Hepatocyte (in vitro differentiated cells): Measurements from ENCODE around the gene ZNF45. TPM values are rescaled to one million over a fixed set of nuclear protein-coding genes. Genes with fewer than 3 reads are reported as not detected.
"Not testable (repeated sequence)": the region's sequence is repeated elsewhere in the genome, so short reads cannot be mapped to it uniquely, and the experiment has no call there.

Experiments used
- DNase-seq: peaks from one replicate; pipeline ENCODE4 v3.0.0-alpha.2; 2016; ENCODE audit warnings: low spot score
- H2AFZ ChIP-seq: fragments of 200-600 bp; sonication (generic); 2 replicates; pipeline ENCODE4 v1.6.0; 2016; ENCODE audit warnings: antibody characterized with exemption, mild to moderate bottlenecking
- H3K27ac ChIP-seq: fragments of 200-600 bp; sonication (generic); 2 replicates; pipeline ENCODE4 v1.5.1; 2016; ENCODE audit warnings: mild to moderate bottlenecking
- H3K27me3 ChIP-seq: fragments of 200-600 bp; sonication (generic); 2 replicates; pipeline ENCODE4 v1.6.1; 2016
- H3K36me3 ChIP-seq: fragments of 200-600 bp; sonication (generic); replicated peaks from 2 replicates; pipeline ENCODE4 v1.5.1; 2016; ENCODE audit warnings: low read depth; ENCODE audit not compliant: insufficient read depth
- H3K4me1 ChIP-seq: fragments of 200-600 bp; sonication (generic); 2 replicates; pipeline ENCODE4 v1.5.1; 2016; ENCODE audit warnings: mild to moderate bottlenecking, moderate library complexity; ENCODE audit not compliant: insufficient read depth
- H3K4me2 ChIP-seq: fragments of 200-600 bp; sonication (generic); 2 replicates; pipeline ENCODE4 v1.6.0; 2016
- H3K4me3 ChIP-seq: fragments of 200-600 bp; sonication (generic); 2 replicates; pipeline ENCODE4 v1.5.1; 2016; ENCODE audit warnings: mild to moderate bottlenecking
- H3K79me2 ChIP-seq: fragments of 200-600 bp; sonication (generic); 2 replicates; pipeline ENCODE4 v1.6.0; 2017; ENCODE audit warnings: mild to moderate bottlenecking
- H3K9me2 ChIP-seq: fragments of 200-600 bp; sonication (generic); replicated peaks from 2 replicates; pipeline ENCODE4 v1.6.0; 2017; ENCODE audit warnings: mild to moderate bottlenecking; ENCODE audit not compliant: insufficient read depth
- H3K9me3 ChIP-seq: fragments of 200-600 bp; sonication (generic); 2 replicates; pipeline ENCODE4 v1.5.1; 2016; ENCODE audit warnings: low read depth, mild to moderate bottlenecking
- H4K20me1 ChIP-seq: fragments of 200-600 bp; sonication (generic); 2 replicates; pipeline ENCODE4 v1.6.0; 2016; ENCODE audit warnings: mild to moderate bottlenecking; ENCODE audit not compliant: insufficient read depth, poor library complexity, severe bottlenecking
- EZH2 ChIP-seq: fragments of 200-600 bp; sonication (generic); IDR thresholded peaks from 2 replicates; pipeline ENCODE4 v1.6.1; 2016; ENCODE audit warnings: antibody characterized with exemption, mild to moderate bottlenecking, borderline replicate concordance
- EZH2phosphoT487 ChIP-seq: fragments of 200-600 bp; sonication (generic); IDR thresholded peaks from one replicate; pipeline ENCODE4 v1.6.1; 2018; ENCODE audit warnings: antibody characterized with exemption, mild to moderate bottlenecking, low read depth, moderate library complexity; ENCODE audit not compliant: unreplicated experiment, severe bottlenecking
- WGBS: methylation state at CpG from one replicate; pipeline ENCODE4 v1.1.6; 2016; ENCODE audit warnings: low lambda C conversion rate; ENCODE audit errors: missing lambda C conversion rate; 5-methylcytosine and 5-hydroxymethylcytosine counted together
- polyA plus RNA-seq: library from polyadenylated mRNA; unstranded; fragments of >200 nt; fragmentation: Nextera tagmentation; extraction: Ambion mirVana; gene quantifications from 2 replicates; pipeline ENCODE4 v1.2.1, GENCODE V29; 2016
- total RNA-seq: library from RNA; depleted of rRNA; stranded (reverse); fragments of >200 nt; gene quantifications from 2 replicates; pipeline ENCODE4 v1.2.3, GENCODE V29; 2014
- TF ChIP-seq, protein P1 (sequence below): fragments of 200-600 bp; sonication (generic); IDR thresholded peaks from 2 replicates; pipeline ENCODE4 v1.5.1; 2016; ENCODE audit warnings: antibody characterized with exemption, mild to moderate bottlenecking; ENCODE audit not compliant: poor library complexity

ZNF45 gene
- total and polyA plus RNA-seq, 2 experiments from 2014 or later: 6.3 to 10.3 TPM

- no peak overlapping the region for H3K4me3 ChIP-seq
- H3K36me3 ChIP-seq: no peaks in the 10 kb centered on the region
- peaks cover 22% of the 10 kb centered on the region for H3K9me3 ChIP-seq
- no peak overlapping the region for H2AFZ ChIP-seq
- no peaks in the 10 kb centered on the region for H3K27me3 ChIP-seq
- no peak overlapping the region for H3K4me2 ChIP-seq
- no peaks in the 10 kb centered on the region for H3K4me1 ChIP-seq
- DNase-seq: peak; percentile 9
- 87% methylated on average over 3 of the region's 3 CpGs for WGBS
- TF ChIP-seq EZH2 (no peak), EZH2phosphoT487 (no peak)
- TF ChIP-seq, protein P1, sequence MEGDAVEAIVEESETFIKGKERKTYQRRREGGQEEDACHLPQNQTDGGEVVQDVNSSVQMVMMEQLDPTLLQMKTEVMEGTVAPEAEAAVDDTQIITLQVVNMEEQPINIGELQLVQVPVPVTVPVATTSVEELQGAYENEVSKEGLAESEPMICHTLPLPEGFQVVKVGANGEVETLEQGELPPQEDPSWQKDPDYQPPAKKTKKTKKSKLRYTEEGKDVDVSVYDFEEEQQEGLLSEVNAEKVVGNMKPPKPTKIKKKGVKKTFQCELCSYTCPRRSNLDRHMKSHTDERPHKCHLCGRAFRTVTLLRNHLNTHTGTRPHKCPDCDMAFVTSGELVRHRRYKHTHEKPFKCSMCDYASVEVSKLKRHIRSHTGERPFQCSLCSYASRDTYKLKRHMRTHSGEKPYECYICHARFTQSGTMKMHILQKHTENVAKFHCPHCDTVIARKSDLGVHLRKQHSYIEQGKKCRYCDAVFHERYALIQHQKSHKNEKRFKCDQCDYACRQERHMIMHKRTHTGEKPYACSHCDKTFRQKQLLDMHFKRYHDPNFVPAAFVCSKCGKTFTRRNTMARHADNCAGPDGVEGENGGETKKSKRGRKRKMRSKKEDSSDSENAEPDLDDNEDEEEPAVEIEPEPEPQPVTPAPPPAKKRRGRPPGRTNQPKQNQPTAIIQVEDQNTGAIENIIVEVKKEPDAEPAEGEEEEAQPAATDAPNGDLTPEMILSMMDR: no peak
- no peak overlapping the region for H3K27ac ChIP-seq
- H3K9me2 ChIP-seq: no peaks in the 10 kb centered on the region
- H4K20me1 ChIP-seq: no peaks in the 10 kb centered on the region
- H3K79me2 ChIP-seq: peaks cover 2% of the 10 kb centered on the region
Measured at GRCh38 chr19:43957891-43958290, 22.8 kb upstream of the ZNF45 start.

DNA sequence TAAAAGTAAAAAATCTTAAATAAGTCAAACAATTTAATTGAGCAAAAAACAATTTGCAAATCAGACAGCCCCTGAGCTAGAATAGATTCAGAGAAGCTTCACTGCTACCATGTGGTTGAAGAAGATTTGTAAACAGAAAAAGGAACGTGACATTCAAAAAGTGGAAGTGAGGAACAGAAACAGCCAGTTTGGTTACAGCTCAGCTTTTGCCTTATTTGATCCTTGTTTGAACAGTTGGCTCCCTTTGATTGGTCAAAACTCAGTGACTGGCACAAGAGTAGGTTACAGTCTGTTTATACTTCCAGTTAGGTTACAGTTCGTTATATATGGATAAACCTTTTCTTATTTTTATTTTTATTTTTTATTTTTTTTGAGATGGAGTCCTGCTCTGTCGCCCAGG lies 21.7 kb upstream of the ZNF45 start:
- H4K20me1 ChIP-seq: no peaks in the 10 kb centered on the region
- no peak overlapping the region for H3K4me3 ChIP-seq
- H3K27me3 ChIP-seq: no peaks in the 10 kb centered on the region
- H3K79me2 ChIP-seq: peaks cover 9% of the 10 kb centered on the region
- TF ChIP-seq EZH2 (no peak), EZH2phosphoT487 (no peak)
- TF ChIP-seq, protein P1: no peak
- H3K36me3 ChIP-seq: no peaks in the 10 kb centered on the region
- H3K4me2 ChIP-seq: no peak overlapping the region
- no peaks in the 10 kb centered on the region for H3K9me2 ChIP-seq
- DNase-seq: no peak
- WGBS: 93% methylated on average over 3 of the region's 3 CpGs
- no peaks in the 10 kb centered on the region for H3K4me1 ChIP-seq
- no peak overlapping the region for H3K27ac ChIP-seq
- no peak overlapping the region for H2AFZ ChIP-seq
- peaks cover 12% of the 10 kb centered on the region for H3K9me3 ChIP-seq

- 1% methylated on average over 40 of the region's 40 CpGs for WGBS
- H3K79me2 ChIP-seq: peaks cover 7% of the 10 kb centered on the region
Measured at GRCh38 chr19:43950834-43951645, 16.0 kb upstream of the ZNF45 start, which contains the start of gene ZNF221. TSS of gene ZNF221 (plus strand) at chr19:43951228. CDS start at chr19:43962727, 11,499 bp downstream.

DNA sequence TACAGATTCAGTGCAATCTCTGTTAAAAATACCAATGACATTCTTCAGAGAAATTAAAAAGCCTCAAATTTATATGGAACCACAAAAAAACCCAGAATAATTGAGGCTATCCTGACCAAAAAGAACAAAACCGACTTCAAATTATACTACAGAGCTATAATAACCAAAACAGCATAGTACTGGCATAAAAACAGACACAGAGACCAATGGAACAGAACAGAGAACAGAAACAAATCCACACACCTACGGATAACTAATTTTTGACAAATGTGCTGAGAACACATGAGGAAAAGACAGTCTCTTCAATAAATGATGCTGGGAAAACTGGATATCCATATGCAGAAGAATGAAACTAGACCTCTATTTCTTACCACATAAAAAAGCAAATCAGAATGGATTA lies 14.7 kb upstream of the ZNF45 start:
- H3K4me2 ChIP-seq, H3K27me3 ChIP-seq, H3K36me3 ChIP-seq, H3K4me3 ChIP-seq, H3K4me1 ChIP-seq, DNase-seq, H3K9me2 ChIP-seq, H4K20me1 ChIP-seq, H2AFZ ChIP-seq, H3K79me2 ChIP-seq, H3K9me3 ChIP-seq, H3K27ac ChIP-seq: not testable (repeated sequence)
- WGBS: 76% methylated on average over 2 of the region's 2 CpGs

More at GRCh38 chr19:43950834-43951645, 16.0 kb upstream of the ZNF45 start, which contains the start of gene ZNF221:
- Histone ChIP-seq H4K20me1 (no peaks in the 10 kb centered on the region), H3K36me3 (no peaks in the 10 kb centered on the region), H3K4me1 (no peaks in the 10 kb centered on the region), H2AFZ (peak within 1 kb of the TSS; percentile 93), H3K4me2 (peak within 1 kb of the TSS; percentile 74), H3K27me3 (no peaks in the 10 kb centered on the region), H3K9me2 (no peaks in the 10 kb centered on the region), H3K9me3 (no peaks in the 10 kb centered on the region), H3K4me3 (peak within 1 kb of the TSS; percentile 62), H3K27ac (peak within 1 kb of the TSS; percentile 77)
- TF ChIP-seq EZH2: no peak
- TF ChIP-seq, protein P1: peak; percentile 58
- no peak for TF ChIP-seq EZH2phosphoT487
- DNase-seq: peak; percentile 96

DNA sequence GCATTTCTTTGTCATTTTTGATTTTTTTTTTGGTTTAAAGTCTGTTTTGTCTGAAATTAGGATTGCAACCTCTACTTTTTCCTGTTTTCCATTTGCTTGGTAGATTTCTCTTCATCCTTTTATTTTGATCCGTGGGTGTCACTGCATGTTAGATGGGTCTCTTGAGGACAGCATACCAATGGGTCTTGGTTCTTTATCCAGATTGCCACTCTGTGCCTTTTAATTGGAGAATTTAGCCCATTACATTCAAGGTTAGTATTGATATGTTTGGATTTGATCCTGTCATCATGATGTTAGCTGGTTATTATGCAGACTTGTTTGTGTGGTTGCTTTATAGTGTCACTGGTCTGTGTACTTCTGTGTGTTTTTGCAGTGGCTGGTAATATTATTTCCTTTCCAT lies 12.3 kb upstream of the ZNF45 start:
- H2AFZ ChIP-seq, H3K36me3 ChIP-seq, H3K4me2 ChIP-seq, DNase-seq, H3K79me2 ChIP-seq, H3K9me3 ChIP-seq, H3K4me3 ChIP-seq, H3K27ac ChIP-seq, H3K27me3 ChIP-seq, H4K20me1 ChIP-seq, H3K9me2 ChIP-seq, H3K4me1 ChIP-seq: not testable (repeated sequence)
- WGBS: 0% methylated on average over 1 of the region's 1 CpG
